HTR-8/SVneo (cell line): ENCODE measurements around the gene PHLDA2.

Experiments
- DNase-seq: peaks from one replicate; pipeline ENCODE4 v3.0.0; 2011; ENCODE audit warnings: low spot score, mixed read lengths; ENCODE audit not compliant: insufficient read length
- FAIRE-seq: peaks from 2 replicates; lab custom pipeline; 2011; peaks lifted over from hg19 to GRCh38; lab: Jason Lieb, UNC

Gene PHLDA2

DNA sequence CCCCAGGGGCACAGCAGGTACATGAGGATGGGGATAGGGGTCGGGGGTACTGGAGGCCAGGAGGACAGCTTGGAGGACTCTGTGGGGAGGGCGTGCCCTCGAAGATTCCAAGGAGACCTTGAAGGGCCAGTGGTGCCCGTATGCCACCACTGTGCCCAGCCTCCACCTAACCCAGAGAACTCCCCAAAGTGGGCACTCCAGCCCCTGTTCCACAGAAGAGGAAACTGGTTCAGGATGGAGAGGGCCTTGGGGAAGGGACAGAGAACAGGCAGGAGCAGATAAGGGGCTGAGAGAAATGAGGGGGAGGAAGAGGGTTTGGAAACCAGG lies 2.2 kb upstream of the PHLDA2 start:
- FAIRE-seq (no peak), DNase-seq (no peak)

GRCh38 chr11:2930704-2931419 lies 1.6 kb upstream of the PHLDA2 start:
- DNase-seq = peak; percentile 72
- peak; percentile 86 for FAIRE-seq

DNA sequence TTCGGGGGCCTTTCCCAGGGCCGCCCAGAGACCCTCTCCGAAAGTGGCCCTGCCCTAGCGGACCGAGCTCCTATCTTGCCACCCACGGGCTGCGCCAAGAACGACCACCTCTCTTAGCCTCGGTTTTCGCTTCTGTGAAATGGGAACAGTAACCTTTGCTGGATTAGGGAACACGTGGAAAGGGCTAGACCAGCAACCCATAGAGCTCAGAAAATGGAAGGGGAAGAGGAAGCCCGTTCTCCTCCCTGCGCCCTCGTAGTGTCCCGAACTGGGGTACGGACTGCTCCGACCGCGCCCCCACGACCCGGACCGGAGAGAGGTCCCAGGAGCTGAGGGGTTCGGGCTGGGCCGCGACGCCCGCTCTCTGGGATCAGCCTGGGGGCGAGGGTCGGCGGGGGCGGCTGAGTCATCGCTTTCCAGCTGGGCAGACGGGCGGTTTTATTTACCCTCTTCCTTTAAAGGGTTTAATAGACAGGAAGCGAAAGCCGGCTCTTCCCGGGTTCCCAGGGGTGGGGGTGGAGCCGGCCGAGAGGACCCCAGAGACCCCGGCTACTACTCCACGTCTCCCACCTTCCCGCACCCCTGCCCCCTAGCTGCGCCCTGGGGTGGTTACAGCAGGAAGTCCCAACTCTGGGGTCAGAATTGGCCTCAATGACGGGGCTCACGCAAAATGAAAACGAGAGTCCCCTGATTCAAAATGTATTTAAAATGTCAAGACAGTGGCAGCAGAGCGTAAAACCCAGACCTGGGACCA lies 907 bp upstream of the PHLDA2 start:
- DNase-seq = peak; percentile 48
- FAIRE-seq = no peak

GRCh38 chr11:2929531-2929949 lies 320 bp upstream of the PHLDA2 start:
- FAIRE-seq = no peak
- DNase-seq = peak; percentile 61

- DNase-seq (peak; percentile 32), FAIRE-seq (no peak)
Observed at GRCh38 chr11:2927851-2928604, 1.2 kb downstream of the PHLDA2 start.

- FAIRE-seq = no peak
- DNase-seq = no peak
Observed at GRCh38 chr11:2927121-2927800, 2.0 kb downstream of the PHLDA2 start.

DNA sequence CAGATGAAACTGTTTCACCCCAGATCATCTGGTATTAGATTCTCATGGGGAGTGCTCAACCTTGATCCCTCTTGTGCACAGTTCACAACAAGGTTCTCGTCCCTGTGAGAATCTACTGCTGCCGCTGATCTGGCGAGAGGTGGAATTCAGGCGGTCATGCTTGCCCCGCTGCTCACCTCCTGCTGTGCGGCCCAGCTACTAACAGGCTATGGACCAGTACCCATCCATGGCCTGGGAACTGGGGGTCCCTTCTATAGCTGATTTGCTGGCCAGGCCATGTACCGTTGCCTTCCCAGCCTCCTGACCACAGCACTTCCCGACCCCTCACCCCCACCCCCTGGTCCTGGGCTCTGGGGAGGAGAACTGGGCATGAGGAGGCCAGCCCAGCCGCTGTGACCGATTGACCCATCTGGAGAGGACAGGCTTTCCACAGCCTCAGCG lies 2.6 kb downstream of the PHLDA2 start:
- no peak for DNase-seq
- FAIRE-seq = no peak

DNA sequence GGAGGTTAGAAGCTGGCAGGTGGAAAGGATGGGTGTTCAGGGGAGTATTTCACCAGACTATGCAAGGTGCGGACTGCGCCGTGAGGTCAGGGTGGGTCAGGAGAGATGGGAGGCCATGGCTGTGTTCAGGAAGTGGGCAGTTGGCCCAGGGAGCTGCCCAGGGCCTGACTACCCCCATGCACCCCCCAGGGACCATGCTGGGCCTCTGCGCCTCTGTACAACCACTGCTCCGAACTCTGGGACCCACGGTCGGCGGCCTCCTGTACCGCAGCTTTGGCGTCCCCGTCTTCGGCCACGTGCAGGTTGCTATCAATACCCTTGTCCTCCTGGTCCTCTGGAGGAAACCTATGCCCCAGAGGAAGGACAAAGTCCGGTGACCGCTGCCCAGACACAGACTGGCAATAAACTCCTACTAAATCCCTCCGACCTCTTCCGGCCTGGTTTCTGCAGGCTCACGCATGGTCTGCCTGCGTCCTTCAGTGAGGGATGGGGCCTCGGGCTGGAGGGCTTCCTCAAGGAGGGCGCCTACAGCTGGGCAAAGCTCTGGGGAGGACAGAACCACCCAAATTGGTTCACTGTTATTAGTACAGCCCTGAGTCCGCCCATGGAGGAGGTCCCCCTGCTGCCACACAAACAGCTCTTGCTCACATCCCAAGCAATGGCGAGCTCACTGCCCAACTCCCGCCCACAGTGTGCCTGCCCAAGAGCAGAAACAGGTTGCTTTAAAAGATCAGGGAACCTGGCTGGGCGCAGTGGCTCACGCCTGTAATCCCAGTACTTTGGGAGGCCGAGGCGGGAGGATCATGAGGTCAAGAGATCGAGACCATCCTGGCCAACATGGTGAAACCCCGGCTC lies 4.2 kb downstream of the PHLDA2 start:
- no peak for FAIRE-seq
- no peak for DNase-seq

DNA sequence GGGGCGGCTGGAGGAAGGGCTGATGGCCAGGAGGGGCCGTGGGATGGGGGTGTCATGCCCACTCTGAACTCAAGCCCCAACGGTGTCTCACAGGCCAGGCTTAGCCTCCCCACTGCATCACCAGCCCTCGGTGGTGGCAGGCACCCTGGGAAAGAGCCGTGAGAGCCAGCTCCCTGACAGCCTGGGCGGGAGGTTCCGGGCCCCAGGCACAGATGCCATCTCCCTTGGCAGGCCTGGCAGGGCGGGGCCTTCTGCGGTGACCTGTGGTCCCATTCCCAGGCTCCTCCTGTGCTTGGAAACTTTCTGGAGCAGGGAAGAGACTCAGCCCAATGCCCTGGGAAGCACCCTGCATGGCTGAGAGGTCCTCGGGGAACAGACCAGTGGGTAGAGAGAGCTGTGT lies 4.8 kb downstream of the PHLDA2 start:
- no peak for DNase-seq
- no peak for FAIRE-seq

GRCh38 chr11:2923446-2924375 lies 5.5 kb downstream of the PHLDA2 start:
- DNase-seq (no peak), FAIRE-seq (no peak)

DNA sequence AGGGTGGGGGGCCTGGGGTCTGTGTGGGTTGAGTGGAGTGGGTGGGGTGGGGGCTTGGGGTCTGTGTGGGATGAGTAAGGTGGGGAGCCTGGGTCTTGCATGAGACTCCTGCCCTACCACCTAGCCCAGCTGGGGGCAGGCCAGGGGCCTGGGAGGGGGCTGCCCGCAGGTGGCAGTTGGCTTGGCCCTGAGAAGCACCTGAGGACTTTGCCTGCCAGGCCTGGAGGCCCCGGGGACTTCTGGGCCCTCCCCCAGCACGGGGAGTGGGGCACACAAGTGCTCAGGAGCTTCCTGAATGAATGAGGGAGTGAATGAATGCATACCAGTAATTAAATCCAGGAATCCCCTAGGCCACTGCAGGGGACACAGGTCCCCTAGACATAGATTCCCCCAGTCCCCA lies 6.6 kb downstream of the PHLDA2 start:
- DNase-seq = no peak
- no peak for FAIRE-seq

DNA sequence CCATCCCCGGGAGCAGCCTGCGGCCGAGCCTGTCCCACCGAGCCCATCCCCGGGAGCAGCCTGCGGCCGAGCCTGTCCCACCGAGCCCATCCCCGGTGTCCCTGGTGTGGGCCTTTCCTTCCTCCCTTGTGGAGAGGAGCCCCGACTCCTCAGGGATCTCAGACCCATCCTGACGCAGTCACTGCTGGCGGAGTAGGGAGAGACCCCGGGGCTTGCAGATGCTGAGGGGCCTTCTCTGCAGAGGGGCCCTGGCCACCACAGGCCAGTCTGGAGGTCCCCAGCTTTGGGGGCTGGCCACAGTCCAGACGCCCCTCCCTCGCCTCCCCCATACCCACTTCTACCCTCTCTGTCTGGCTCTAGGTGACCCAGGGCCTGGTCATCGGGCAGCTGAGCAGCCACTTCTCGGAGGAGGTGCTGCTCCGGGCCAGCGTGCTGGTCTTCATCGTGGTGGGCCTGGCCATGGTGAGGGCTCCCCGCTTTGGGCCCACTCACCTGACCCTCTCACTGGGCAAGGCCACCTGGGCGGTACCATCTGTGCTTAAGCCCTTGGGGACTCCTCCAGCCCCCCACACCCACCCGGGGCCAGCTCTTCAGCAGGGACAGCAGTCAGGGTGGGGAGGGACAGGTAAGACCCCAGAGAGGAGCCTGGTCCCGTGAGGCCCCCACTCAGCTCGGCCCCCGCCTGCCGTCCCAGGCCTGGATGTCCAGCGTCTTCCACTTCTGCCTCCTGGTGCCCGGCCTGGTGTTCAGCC lies 7.3 kb downstream of the PHLDA2 start:
- DNase-seq = no peak
- FAIRE-seq = no peak

DNA sequence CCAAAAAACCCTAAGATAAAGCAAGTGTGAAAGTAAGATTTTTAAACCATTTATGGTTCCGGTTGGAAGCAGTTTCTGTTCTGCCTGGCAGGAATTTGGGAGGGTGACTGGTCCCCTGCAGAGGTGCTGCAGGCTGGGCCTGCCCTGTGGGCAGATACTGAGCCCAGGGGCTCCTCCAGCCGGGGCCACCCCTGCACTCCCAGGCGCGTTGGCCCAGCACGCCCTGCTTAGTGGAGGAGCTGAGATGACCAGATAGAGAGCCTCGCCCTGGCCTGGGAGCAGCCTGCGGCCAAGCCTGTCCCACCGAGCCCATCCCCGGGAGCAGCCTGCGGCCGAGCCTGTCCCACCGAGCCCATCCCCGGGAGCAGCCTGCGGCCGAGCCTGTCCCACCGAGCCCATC lies 8.0 kb downstream of the PHLDA2 start:
- FAIRE-seq (no peak), DNase-seq (no peak)

- FAIRE-seq (no peak), DNase-seq (no peak)
Observed at GRCh38 chr11:2920343-2920742, 8.9 kb downstream of the PHLDA2 start.

DNA sequence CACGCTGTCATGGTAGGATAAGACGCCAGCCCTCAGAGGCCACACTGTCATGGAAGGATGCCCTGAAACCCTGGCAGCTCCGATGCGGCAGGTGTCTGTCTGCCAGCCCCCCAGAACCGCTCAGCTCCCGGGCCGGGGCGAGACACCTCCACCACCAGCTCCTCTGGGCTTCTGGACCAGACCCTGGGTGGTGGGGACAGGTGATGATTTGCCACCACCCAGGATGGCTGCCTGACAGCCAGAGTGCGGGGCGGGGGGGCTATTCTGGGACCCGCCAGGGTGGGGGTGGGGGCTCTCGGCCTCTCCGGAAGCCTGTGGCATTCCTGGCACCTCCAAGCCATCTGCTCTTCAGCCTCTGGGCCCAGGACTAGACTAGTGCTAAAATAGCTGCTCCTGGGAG lies 9.4 kb downstream of the PHLDA2 start:
- FAIRE-seq = no peak
- DNase-seq = no peak

DNA sequence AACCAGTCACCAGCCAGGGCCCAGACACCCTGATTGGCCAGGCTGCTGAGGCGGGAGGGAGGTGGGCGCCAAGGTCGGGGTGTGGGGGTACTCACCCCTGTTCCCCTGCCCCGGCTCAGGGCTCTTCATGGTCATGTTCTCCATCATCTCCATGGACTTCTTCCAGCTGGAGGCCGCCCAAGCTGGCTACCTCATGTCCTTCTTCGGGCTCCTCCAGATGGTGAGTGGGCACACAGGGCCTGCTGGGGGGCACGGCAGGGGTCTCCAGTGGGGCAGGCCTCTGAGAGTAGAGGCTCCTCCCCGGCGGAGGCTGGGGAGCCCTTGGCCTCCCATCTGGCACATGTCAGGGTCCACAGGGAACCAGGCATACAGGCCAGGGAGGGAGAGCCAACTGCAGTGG lies 10.0 kb downstream of the PHLDA2 start:
- DNase-seq (no peak), FAIRE-seq (no peak)

- FAIRE-seq (no peak), DNase-seq (no peak)
Observed at GRCh38 chr11:2917842-2918490, 11.3 kb downstream of the PHLDA2 start.
